Kidney (tissue), 14 donors: ENCODE data around the gene C1QTNF8. TPM values are rescaled to one million over a fixed set of nuclear protein-coding genes. Genes with fewer than 3 reads are reported as not detected.
A peak's percentile ranks its signal among the peaks of the same experiment; 100 is the strongest.

Experiments used
- DNase-seq, 5 donors: peaks; one replicate each; pipeline ENCODE4 v3.0.0-alpha.2; 2013 to 2020
- FAIRE-seq: peaks from 2 replicates; lab custom pipeline; 2012; peaks lifted over from hg19 to GRCh38; lab: Jason Lieb, UNC
- H3K27ac ChIP-seq, 2 donors: one replicate each; pipeline ENCODE4 v1.7.0; 2013; ENCODE audit warnings: low read depth in 2 of 2, low read length in 2 of 2, inconsistent platforms in 1 of 2
- H3K27me3 ChIP-seq: one replicate; pipeline ENCODE4 v1.7.1; 2013; ENCODE audit warnings: low read length, inconsistent platforms; ENCODE audit not compliant: control insufficient read depth, insufficient read depth
- H3K36me3 ChIP-seq, 3 donors: one replicate each; pipeline versions ENCODE4 v1.7.0 to v1.7.1; 2013; ENCODE audit warnings: low read length in 3 of 3, control low read depth in 1 of 3, inconsistent platforms in 1 of 3; ENCODE audit not compliant: insufficient read depth in 3 of 3, control insufficient read depth in 2 of 3
- H3K4me1 ChIP-seq, 3 donors: one replicate each; pipeline versions ENCODE4 v1.7.0 to v1.7.1; 2013; ENCODE audit warnings: low read length in 3 of 3, inconsistent platforms in 1 of 3, low read depth in 1 of 3; ENCODE audit not compliant: control insufficient read depth in 2 of 3, insufficient read depth in 2 of 3
- H3K4me3 ChIP-seq, 3 donors: one replicate each; pipeline versions ENCODE4 v1.7.0 to v1.8.1; 2013; ENCODE audit warnings: low read length in 3 of 3, control low read depth in 1 of 3, inconsistent platforms in 1 of 3
- H3K9ac ChIP-seq, 3 donors: one replicate each; pipeline versions ENCODE4 v1.7.0 to v1.7.1; 2013; ENCODE audit warnings: low read length in 3 of 3, control low read depth in 1 of 3, inconsistent platforms in 1 of 3
- H3K9me3 ChIP-seq, 3 donors: one replicate each; pipeline versions ENCODE4 v1.7.0 to v1.7.1; 2013; ENCODE audit warnings: low read length in 3 of 3, control low read depth in 1 of 3, inconsistent platforms in 1 of 3; ENCODE audit not compliant: control insufficient read depth in 2 of 3, insufficient read depth in 1 of 3
- CTCF ChIP-seq: IDR thresholded peaks from 3 replicates; pipeline ENCODE4 v1.5.1; 2012; ENCODE audit warnings: mild to moderate bottlenecking, moderate library complexity, borderline replicate concordance; ENCODE audit not compliant: insufficient read depth; ENCODE audit errors: extremely low read depth
- intact Hi-C: fragments of 100-400 bp; cut with DNase I; formaldehyde crosslinking; loops from one replicate; pipeline ENCODE4 v1.11.1; 2022
- polyA plus RNA-seq: library from polyadenylated mRNA; stranded (reverse); fragments of 350-450 nt; fragmentation: Illumina TruSeq; extraction: RNeasy Lipid Tissue Mini Kit (QIAGEN cat#74804); gene quantifications from one replicate; pipeline ENCODE4 v1.2.3, GENCODE V29; 2014; ENCODE audit warnings: low read depth, low replicate concordance; ENCODE audit not compliant: insufficient read depth
- total RNA-seq: library from RNA; stranded (reverse); fragmentation: NEBNext Ultra II Directional; extraction: Animal tissue kit (Norgen Biotek cat#: 25700); gene quantifications from one replicate; pipeline ENCODE4 v1.2.1, GENCODE V29; 2021
- donor health status: control.
- donor health status: control.
- donor health status: control.
- donor health status: control.
- donor health status: control.
- donor health status: DM: yes; HTN: yes; CAD: no.
- donor health status: Normal renal cell carcinoma (clear cell type).

Gene C1QTNF8
- total and polyA plus RNA-seq, 2 donors from 2014 or later: not detected

- H3K9ac ChIP-seq: no peak overlapping the region
- no peaks in the 10 kb centered on the region for H3K27me3 ChIP-seq
- no peak for DNase-seq
- no peaks in the 10 kb centered on the region for H3K4me1 ChIP-seq
- intact Hi-C loops: no loop called here
- H3K36me3 ChIP-seq: no peaks in the 10 kb centered on the region
- no peak overlapping the region for H3K27ac ChIP-seq
- no peak overlapping the region for H3K4me3 ChIP-seq
- no peak for TF ChIP-seq CTCF
- H3K9me3 ChIP-seq: no peaks in the 10 kb centered on the region
- no peak for FAIRE-seq
Observed at GRCh38 chr16:1143761-1144450, 47.9 kb upstream of the C1QTNF8 start.

- FAIRE-seq (no peak), DNase-seq (no peak)
- no peaks in the 10 kb centered on the region for H3K9me3 ChIP-seq
- H3K4me1 ChIP-seq: no peaks in the 10 kb centered on the region
- intact Hi-C loops: no loop called here
- no peaks in the 10 kb centered on the region for H3K27me3 ChIP-seq
- no peak overlapping the region for H3K27ac ChIP-seq
- no peaks in the 10 kb centered on the region for H3K36me3 ChIP-seq
- no peak for TF ChIP-seq CTCF
- no peak overlapping the region for H3K4me3 ChIP-seq
- H3K9ac ChIP-seq: no peak overlapping the region
Observed at GRCh38 chr16:1142911-1143310, 46.9 kb upstream of the C1QTNF8 start.

- TF ChIP-seq CTCF: no peak
- DNase-seq: no peak
- intact Hi-C loops: no loop called here
Observed at GRCh38 chr16:1141716-1142115, 45.7 kb upstream of the C1QTNF8 start.

GRCh38 chr16:1141191-1141590 lies 45.1 kb upstream of the C1QTNF8 start:
- H3K27ac ChIP-seq: no peak overlapping the region
- intact Hi-C loops: no loop called here
- FAIRE-seq (no peak), DNase-seq (peak in 3 of 5 donors; percentile 54 to 74 (median 65))
- no peak for TF ChIP-seq CTCF
- H3K36me3 ChIP-seq: no peaks in the 10 kb centered on the region
- no peaks in the 10 kb centered on the region for H3K4me1 ChIP-seq
- H3K9ac ChIP-seq: no peak overlapping the region
- H3K4me3 ChIP-seq: no peak overlapping the region
- no peaks in the 10 kb centered on the region for H3K9me3 ChIP-seq
- H3K27me3 ChIP-seq: no peaks in the 10 kb centered on the region

More at GRCh38 chr16:1141716-1142115, 45.7 kb upstream of the C1QTNF8 start:
- FAIRE-seq: no peak
- H3K4me3 ChIP-seq: no peak overlapping the region
- no peaks in the 10 kb centered on the region for H3K27me3 ChIP-seq
- no peak overlapping the region for H3K9ac ChIP-seq
- H3K4me1 ChIP-seq: no peaks in the 10 kb centered on the region
- H3K9me3 ChIP-seq: no peaks in the 10 kb centered on the region
- no peaks in the 10 kb centered on the region for H3K36me3 ChIP-seq
- H3K27ac ChIP-seq: no peak overlapping the region
